IMR-90 (cell line): ENCODE measurements around the gene MTMR3. TPM values are rescaled to one million over a fixed set of nuclear protein-coding genes. Genes with fewer than 3 reads are reported as not detected.

Source experiments
- ATAC-seq: fragments of 200-7000 bp; cut with Tn5 transposase; 2 replicates; pipeline ENCODE4 v1.9.1; 2020; ENCODE audit warnings: low read depth, mild to moderate bottlenecking, moderate library complexity
- BruUV-seq: library from RNA; stranded (reverse); fragments of 400-500 nt; replicated peaks from 2 replicates; lab custom pipeline; 2021; lab: Mats Ljungman, UMichigan
- CTCF ChIA-PET: fragments of 300-600 bp; formaldehyde crosslinking; extraction: SDS; loops from one replicate; lab custom pipeline; 2021; ENCODE audit warnings: antibody characterized with exemption; lab: Yijun Ruan, JAX
- POLR2A ChIA-PET: fragments of 300-600 bp; sonication (Branson Sonifier 250); formaldehyde crosslinking; loops from one replicate; lab custom pipeline; 2022; ENCODE audit warnings: antibody characterized with exemption; ENCODE audit not compliant: unreplicated experiment; lab: Charles Lee
- DNase-seq: peaks from one replicate; pipeline ENCODE4 v3.0.0; 2013
- H2AFZ ChIP-seq: replicated peaks from 2 replicates; pipeline ENCODE3; 2013; ENCODE audit warnings: low read length, mild to moderate bottlenecking; ENCODE audit not compliant: poor library complexity
- H2AK5ac ChIP-seq: 2 replicates; pipeline ENCODE4 v1.6.1; 2013; ENCODE audit warnings: low read depth, low read length, inconsistent platforms
- H2AK9ac ChIP-seq: replicated peaks from 2 replicates; pipeline ENCODE3; 2013; ENCODE audit warnings: mild to moderate bottlenecking, low read depth, low read length, moderate library complexity; ENCODE audit not compliant: poor library complexity
- H2BK120ac ChIP-seq: 2 replicates; pipeline ENCODE4 v1.6.1; 2013; ENCODE audit warnings: low read depth, low read length, inconsistent platforms
- H2BK15ac ChIP-seq: 3 replicates; pipeline ENCODE4 v1.6.1; 2013; ENCODE audit warnings: low read depth, low read length, inconsistent platforms
- H2BK20ac ChIP-seq: 2 replicates; pipeline ENCODE4 v1.6.1; 2013; ENCODE audit warnings: low read depth, mild to moderate bottlenecking, inconsistent platforms, low read length, moderate library complexity
- H2BK5ac ChIP-seq: 2 replicates; pipeline ENCODE4 v1.6.1; 2013; ENCODE audit warnings: mild to moderate bottlenecking, low read depth, low read length, inconsistent platforms; ENCODE audit not compliant: poor library complexity, severe bottlenecking
- H3K14ac ChIP-seq: replicated peaks from 2 replicates; pipeline ENCODE4 v1.6.1; 2013; ENCODE audit warnings: low read depth, low read length, inconsistent platforms
- H3K18ac ChIP-seq: 2 replicates; pipeline ENCODE4 v1.6.1; 2013; ENCODE audit warnings: low read depth, low read length, control low read depth
- H3K23ac ChIP-seq: 2 replicates; pipeline ENCODE4 v1.6.1; 2013; ENCODE audit warnings: low read depth, low read length, inconsistent platforms
- H3K27ac ChIP-seq: 2 replicates; pipeline ENCODE4 v1.5.1; 2013; ENCODE audit warnings: mild to moderate bottlenecking, control low read depth, low read length; ENCODE audit not compliant: insufficient read depth
- H3K27me3 ChIP-seq: 2 replicates; pipeline ENCODE4 v1.6.1; 2013; ENCODE audit warnings: low read length; ENCODE audit not compliant: control insufficient read depth, insufficient read depth
- H3K36me3 ChIP-seq: 2 replicates; pipeline ENCODE4 v1.6.1; 2013; ENCODE audit warnings: low read length, mixed read lengths; ENCODE audit not compliant: control insufficient read depth, insufficient read depth
- H3K4ac ChIP-seq: 2 replicates; pipeline ENCODE4 v1.6.1; 2013; ENCODE audit warnings: low read depth, low read length, inconsistent platforms
- H3K4me1 ChIP-seq: 2 replicates; pipeline ENCODE4 v1.6.1; 2013; ENCODE audit warnings: low read length, mixed read lengths; ENCODE audit not compliant: control insufficient read depth, insufficient read depth
- H3K4me2 ChIP-seq: 2 replicates; pipeline ENCODE4 v1.6.1; 2013; ENCODE audit warnings: low read depth, mild to moderate bottlenecking, control low read depth, low read length, moderate library complexity
- H3K4me3 ChIP-seq: 2 replicates; pipeline ENCODE4 v1.5.1; 2013; ENCODE audit warnings: low read depth, mild to moderate bottlenecking, control low read depth, low read length, moderate library complexity; ENCODE audit not compliant: insufficient read depth
- H3K56ac ChIP-seq: 2 replicates; pipeline ENCODE4 v1.6.1; 2013; ENCODE audit warnings: low read length, inconsistent platforms; ENCODE audit not compliant: insufficient read depth; ENCODE audit errors: extremely low read depth
- H3K79me1 ChIP-seq, 2 experiments: 2 replicates each; pipeline ENCODE4 v1.6.1; 2013; ENCODE audit warnings: low read length in 2 of 2, inconsistent platforms in 1 of 2, low read depth in 1 of 2
- H3K9ac ChIP-seq: 2 replicates; pipeline ENCODE4 v1.6.1; 2013; ENCODE audit warnings: low read depth, low read length, control low read depth
- H3K9me1 ChIP-seq: 2 replicates; pipeline ENCODE4 v1.6.1; 2013; ENCODE audit warnings: low read length, inconsistent platforms; ENCODE audit not compliant: insufficient read depth
- H3K9me3 ChIP-seq: 2 replicates; pipeline ENCODE4 v1.6.1; 2013; ENCODE audit warnings: low read length; ENCODE audit not compliant: control insufficient read depth, insufficient read depth
- H4K20me1 ChIP-seq: 2 replicates; pipeline ENCODE4 v1.6.1; 2013; ENCODE audit warnings: low read length, inconsistent platforms; ENCODE audit not compliant: insufficient read depth
- H4K5ac ChIP-seq: 2 replicates; pipeline ENCODE4 v1.6.1; 2013; ENCODE audit warnings: mild to moderate bottlenecking, low read depth, low read length, control low read depth
- H4K8ac ChIP-seq, 2 experiments: 2 replicates each; pipeline ENCODE4 v1.6.1; 2013; ENCODE audit warnings: low read depth in 2 of 2, low read length in 2 of 2, control low read depth in 1 of 2, inconsistent platforms in 1 of 2
- H4K91ac ChIP-seq: 2 replicates; pipeline ENCODE4 v1.6.1; 2013; ENCODE audit warnings: low read depth, low read length, inconsistent platforms; ENCODE audit not compliant: insufficient read depth
- BHLHE40 ChIP-seq: fragments of 150-350 bp; IDR thresholded peaks from 2 replicates; pipeline ENCODE4 v1.6.1; 2016; ENCODE audit warnings: mild to moderate bottlenecking, low read depth, low read length
- CEBPB ChIP-seq: IDR thresholded peaks from 2 replicates; pipeline ENCODE4 v1.6.1; 2012; ENCODE audit warnings: low read depth, low read length, improper control_type of control experiment
- CHD1 ChIP-seq: IDR thresholded peaks from 2 replicates; pipeline ENCODE4 v1.6.1; 2012; ENCODE audit warnings: low read depth, low read length, improper control_type of control experiment
- FOS ChIP-seq: fragments of 150-350 bp; IDR thresholded peaks from 2 replicates; pipeline ENCODE4 v1.6.1; 2016; ENCODE audit warnings: low read depth, low read length
- MAFK ChIP-seq: IDR thresholded peaks from 2 replicates; pipeline ENCODE4 v1.6.1; 2012; ENCODE audit warnings: low read depth, low read length, improper control_type of control experiment
- MAZ ChIP-seq: IDR thresholded peaks from 2 replicates; pipeline ENCODE4 v1.6.1; 2012; ENCODE audit warnings: low read depth, mild to moderate bottlenecking, low read length, improper control_type of control experiment, moderate library complexity, borderline replicate concordance
- NFE2L2 ChIP-seq: fragments of 150-350 bp; IDR thresholded peaks from 2 replicates; pipeline ENCODE4 v1.6.1; 2016; ENCODE audit warnings: low read depth, mild to moderate bottlenecking, low read length
- POLR2A ChIP-seq: IDR thresholded peaks from 2 replicates; pipeline ENCODE4 v1.6.1; 2012; ENCODE audit warnings: mild to moderate bottlenecking, low read depth, low read length
- RAD21 ChIP-seq: IDR thresholded peaks from 2 replicates; pipeline ENCODE4 v1.6.1; 2012; ENCODE audit warnings: low read length, improper control_type of control experiment
- RCOR1 ChIP-seq: IDR thresholded peaks from 2 replicates; pipeline ENCODE4 v1.6.1; 2012; ENCODE audit warnings: mild to moderate bottlenecking, low read length, improper control_type of control experiment; ENCODE audit not compliant: insufficient replicate concordance
- RFX5 ChIP-seq: IDR thresholded peaks from 2 replicates; pipeline ENCODE4 v1.8.0; 2012; ENCODE audit warnings: low read depth, mild to moderate bottlenecking, low read length, moderate library complexity
- SMC3 ChIP-seq: fragments of 150-350 bp; IDR thresholded peaks from 2 replicates; pipeline ENCODE4 v1.6.1; 2016; ENCODE audit warnings: low read depth, mild to moderate bottlenecking, antibody characterized with exemption, low read length, moderate library complexity
- WGBS, 2 experiments: methylation state at CpG; one replicate each; pipeline versions ENCODE4 v1.1.5 to v1.1.7; 2013; ENCODE audit warnings: missing lambda C conversion rate in 2 of 2; ENCODE audit not compliant: insufficient read length in 1 of 2; ENCODE audit errors: extremely low coverage in 2 of 2; 5-methylcytosine and 5-hydroxymethylcytosine counted together
- dilution Hi-C: fragments of 300-500 bp; cut with HindIII; formaldehyde crosslinking; loops from one replicate; pipeline ENCODE4 v1.14.3; 2018; ENCODE audit warnings: low sequenced_read_pairs; ENCODE audit not compliant: unreplicated experiment
- in situ Hi-C: fragments of 300-500 bp; cut with MboI; formaldehyde crosslinking; loops from 3 replicates; pipeline ENCODE4 v1.14.3; 2019; ENCODE audit warnings: low sequenced_read_pairs, inconsistent platforms, mixed read lengths
- intact Hi-C: fragments of 100-400 bp; cut with micrococcal nuclease; formaldehyde crosslinking; loops from 2 replicates; pipeline ENCODE4 v1.10.0; 2022
- polyA plus RNA-seq, 3 experiments: library from polyadenylated mRNA; depleted of rRNA; stranded (reverse); fragments of >200 nt; gene quantifications; 2 replicates each; pipeline ENCODE4 v1.2.3, GENCODE V29; 2012; ENCODE audit warnings: low replicate concordance in 1 of 3
- total RNA-seq: library from RNA; depleted of rRNA; stranded (reverse); fragments of >200 nt; gene quantifications from 2 replicates; pipeline ENCODE4 v1.2.3, GENCODE V29; 2012
- TF ChIP-seq, protein P1 (sequence below): fragments of 150-350 bp; IDR thresholded peaks from 2 replicates; pipeline ENCODE4 v1.6.1; 2016; ENCODE audit warnings: low read depth, mild to moderate bottlenecking, low read length, moderate library complexity, borderline replicate concordance
- TF ChIP-seq, protein P2 (sequence below): conservative IDR thresholded peaks from 2 replicates; pipeline ENCODE4 v1.5.1; 2012; ENCODE audit warnings: mild to moderate bottlenecking, low read depth, low read length, improper control_type of control experiment

Gene MTMR3
- total and polyA plus RNA-seq, 2 of the 4 experiments (the other 2 are of a cell fraction): 21.3 to 29.4 TPM

DNA sequence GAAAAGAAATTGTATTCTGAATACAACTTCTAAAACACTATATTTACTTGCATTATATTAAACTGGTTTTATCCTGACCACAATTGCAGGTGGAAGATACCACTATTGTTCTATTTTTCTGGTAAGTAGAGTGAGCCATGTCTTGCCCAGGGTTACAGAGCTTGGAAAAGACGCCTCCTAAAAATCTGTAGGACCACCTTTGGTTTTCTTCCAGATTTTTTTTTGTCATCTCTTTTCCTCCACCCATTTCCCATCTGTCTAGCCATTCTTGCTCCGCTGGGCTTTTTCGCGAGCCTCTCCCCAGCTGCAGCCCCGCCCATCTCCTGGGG is 294 bp upstream of the MTMR3 start:
- WGBS, 2 experiments: no CpG with 5 or more reads among the region's 5 CpGs
- no peak overlapping the region for H4K91ac ChIP-seq
- CTCF ChIA-PET: interaction anchor here (0.6 kb wide), 1 partner anchor 70 kb away, joined by 3 read pairs; no protein-coding TSS in a partner anchor

More for the DNA sequence above, 294 bp upstream of the MTMR3 start:
- no peak overlapping the region for H3K14ac ChIP-seq
- peaks cover 40% of the 10 kb centered on the region for H4K20me1 ChIP-seq
- H3K56ac ChIP-seq: no peak overlapping the region
- peak overlapping the region; percentile 100; the same call in 1 of the 2 replicates for H3K4me3 ChIP-seq
- no peak overlapping the region for H3K27ac ChIP-seq
- DNase-seq (no peak), ATAC-seq (no peak)
- no peak overlapping the region for H2AK5ac ChIP-seq
- dilution Hi-C loops: no loop called here
- H3K9me1 ChIP-seq: peaks cover 3% of the 10 kb centered on the region; the same call in 1 of the 2 replicates
- no peak overlapping the region for H2AFZ ChIP-seq
- H3K18ac ChIP-seq: no peak overlapping the region
- intact Hi-C loops: loop anchor here (2.0 kb wide), 1 partner anchor 40 kb away; no protein-coding TSS in a partner anchor
- H4K5ac ChIP-seq: no peak overlapping the region
- no peak overlapping the region for H2BK20ac ChIP-seq
- H3K4ac ChIP-seq: no peak overlapping the region
- H3K9me3 ChIP-seq: no peaks in the 10 kb centered on the region
- TF ChIP-seq RCOR1 (no peak), NFE2L2 (no peak), RAD21 (no peak), SMC3 (no peak), MAZ (no peak), CHD1 (no peak), FOS (no peak), BHLHE40 (no peak), MAFK (no peak), POLR2A (no peak), CEBPB (no peak), RFX5 (no peak)
- TF ChIP-seq, protein P1, sequence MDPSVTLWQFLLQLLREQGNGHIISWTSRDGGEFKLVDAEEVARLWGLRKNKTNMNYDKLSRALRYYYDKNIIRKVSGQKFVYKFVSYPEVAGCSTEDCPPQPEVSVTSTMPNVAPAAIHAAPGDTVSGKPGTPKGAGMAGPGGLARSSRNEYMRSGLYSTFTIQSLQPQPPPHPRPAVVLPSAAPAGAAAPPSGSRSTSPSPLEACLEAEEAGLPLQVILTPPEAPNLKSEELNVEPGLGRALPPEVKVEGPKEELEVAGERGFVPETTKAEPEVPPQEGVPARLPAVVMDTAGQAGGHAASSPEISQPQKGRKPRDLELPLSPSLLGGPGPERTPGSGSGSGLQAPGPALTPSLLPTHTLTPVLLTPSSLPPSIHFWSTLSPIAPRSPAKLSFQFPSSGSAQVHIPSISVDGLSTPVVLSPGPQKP: no peak
- TF ChIP-seq, protein P2, sequence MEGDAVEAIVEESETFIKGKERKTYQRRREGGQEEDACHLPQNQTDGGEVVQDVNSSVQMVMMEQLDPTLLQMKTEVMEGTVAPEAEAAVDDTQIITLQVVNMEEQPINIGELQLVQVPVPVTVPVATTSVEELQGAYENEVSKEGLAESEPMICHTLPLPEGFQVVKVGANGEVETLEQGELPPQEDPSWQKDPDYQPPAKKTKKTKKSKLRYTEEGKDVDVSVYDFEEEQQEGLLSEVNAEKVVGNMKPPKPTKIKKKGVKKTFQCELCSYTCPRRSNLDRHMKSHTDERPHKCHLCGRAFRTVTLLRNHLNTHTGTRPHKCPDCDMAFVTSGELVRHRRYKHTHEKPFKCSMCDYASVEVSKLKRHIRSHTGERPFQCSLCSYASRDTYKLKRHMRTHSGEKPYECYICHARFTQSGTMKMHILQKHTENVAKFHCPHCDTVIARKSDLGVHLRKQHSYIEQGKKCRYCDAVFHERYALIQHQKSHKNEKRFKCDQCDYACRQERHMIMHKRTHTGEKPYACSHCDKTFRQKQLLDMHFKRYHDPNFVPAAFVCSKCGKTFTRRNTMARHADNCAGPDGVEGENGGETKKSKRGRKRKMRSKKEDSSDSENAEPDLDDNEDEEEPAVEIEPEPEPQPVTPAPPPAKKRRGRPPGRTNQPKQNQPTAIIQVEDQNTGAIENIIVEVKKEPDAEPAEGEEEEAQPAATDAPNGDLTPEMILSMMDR: no peak
- in situ Hi-C loops: no loop called here
- H3K27me3 ChIP-seq: no peaks in the 10 kb centered on the region
- no peaks in the 10 kb centered on the region for H3K36me3 ChIP-seq
- no peak overlapping the region for H2BK5ac ChIP-seq
- H3K79me1 ChIP-seq: peaks cover 5 to 32% of the 10 kb centered on the region in 2 experiments; a peak in 3 of 4 replicates
- H2BK15ac ChIP-seq: no peak overlapping the region
- H3K23ac ChIP-seq: no peak overlapping the region
- no peak overlapping the region for H2BK120ac ChIP-seq
- peaks cover 5% of the 10 kb centered on the region for H3K4me1 ChIP-seq
- H2AK9ac ChIP-seq: no peak overlapping the region
- POLR2A ChIA-PET: no interaction called here
- H4K8ac ChIP-seq: no peak overlapping the region
- H3K9ac ChIP-seq: no peak overlapping the region
- peak overlapping the region; percentile 72; the same call in 1 of the 2 replicates for H3K4me2 ChIP-seq
- no TSS peak for BruUV-seq
